Endothelial cell of umbilical vein (primary cell): ENCODE measurements around the gene COL13A1.

Experiments
- EZH2 ChIP-seq: IDR thresholded peaks from 2 replicates; pipeline ENCODE4 v1.6.1; 2012; ENCODE audit warnings: borderline replicate concordance, low read depth, mild to moderate bottlenecking, moderate library complexity, low read length, inconsistent platforms; ENCODE audit not compliant: severe bottlenecking
- FOS ChIP-seq: IDR thresholded peaks from 2 replicates; pipeline ENCODE4 v1.6.1; 2011; ENCODE audit warnings: mild to moderate bottlenecking, low read length, moderate library complexity, borderline replicate concordance; ENCODE audit not compliant: insufficient read depth
- JUN ChIP-seq: IDR thresholded peaks from 2 replicates; pipeline ENCODE4 v1.6.1; 2011; ENCODE audit warnings: borderline replicate concordance, low read depth; ENCODE audit not compliant: insufficient read length, insufficient read depth
- MAX ChIP-seq: IDR thresholded peaks from 2 replicates; pipeline ENCODE4 v1.6.1; 2011; ENCODE audit not compliant: insufficient read depth, insufficient read length
- POLR2A ChIP-seq: IDR thresholded peaks from 2 replicates; pipeline ENCODE4 v1.6.1; 2012; ENCODE audit warnings: low read depth, mild to moderate bottlenecking, control low read depth, low read length
- POLR2AphosphoS5 ChIP-seq: IDR thresholded peaks from 2 replicates; pipeline ENCODE4 v1.6.1; 2012; ENCODE audit warnings: low read depth, mild to moderate bottlenecking, control low read depth, low read length, moderate library complexity; ENCODE audit not compliant: insufficient read depth
- TF ChIP-seq, protein P1 (sequence below), 2 donors: IDR thresholded peaks; 1 replicate in 1 of 2; 2 replicates in 1 of 2; pipeline ENCODE4 v1.5.1; 2011; ENCODE audit warnings: low read length in 2 of 2, mild to moderate bottlenecking in 2 of 2, moderate library complexity in 2 of 2, control low read depth in 1 of 2, inconsistent platforms in 1 of 2, low read depth in 1 of 2; ENCODE audit not compliant: insufficient read depth in 1 of 2; ENCODE audit errors: extremely low read depth in 1 of 2

- TF ChIP-seq POLR2A (no peak), EZH2 (no peak), POLR2AphosphoS5 (no peak), FOS (no peak), MAX (no peak), JUN (no peak)
- TF ChIP-seq, protein P1, sequence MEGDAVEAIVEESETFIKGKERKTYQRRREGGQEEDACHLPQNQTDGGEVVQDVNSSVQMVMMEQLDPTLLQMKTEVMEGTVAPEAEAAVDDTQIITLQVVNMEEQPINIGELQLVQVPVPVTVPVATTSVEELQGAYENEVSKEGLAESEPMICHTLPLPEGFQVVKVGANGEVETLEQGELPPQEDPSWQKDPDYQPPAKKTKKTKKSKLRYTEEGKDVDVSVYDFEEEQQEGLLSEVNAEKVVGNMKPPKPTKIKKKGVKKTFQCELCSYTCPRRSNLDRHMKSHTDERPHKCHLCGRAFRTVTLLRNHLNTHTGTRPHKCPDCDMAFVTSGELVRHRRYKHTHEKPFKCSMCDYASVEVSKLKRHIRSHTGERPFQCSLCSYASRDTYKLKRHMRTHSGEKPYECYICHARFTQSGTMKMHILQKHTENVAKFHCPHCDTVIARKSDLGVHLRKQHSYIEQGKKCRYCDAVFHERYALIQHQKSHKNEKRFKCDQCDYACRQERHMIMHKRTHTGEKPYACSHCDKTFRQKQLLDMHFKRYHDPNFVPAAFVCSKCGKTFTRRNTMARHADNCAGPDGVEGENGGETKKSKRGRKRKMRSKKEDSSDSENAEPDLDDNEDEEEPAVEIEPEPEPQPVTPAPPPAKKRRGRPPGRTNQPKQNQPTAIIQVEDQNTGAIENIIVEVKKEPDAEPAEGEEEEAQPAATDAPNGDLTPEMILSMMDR (IDR thresholded peaks at IDR 0.05; ENCODE audit: extremely low read depth in 1 of 2, insufficient read depth in 1 of 2, low read depth in 1 of 2, low read length in 2 of 2) = no peak
These were observed 81.8 kb downstream of the COL13A1 start for GRCh38 chr10:69883310-69884023.
